ENCODE results near the gene SLC43A3. TPM values are rescaled to one million over a fixed set of nuclear protein-coding genes. Genes with fewer than 3 reads are reported as not detected.

SLC43A3 gene
- total RNA-seq, 2 donors from 2014 or later = 23.1 to 30.0 TPM

- no peak for ATAC-seq
- peak overlapping the region; percentile 36 to 77 (median 54) for H3K27ac ChIP-seq
- no peak overlapping the region for H3K4me3 ChIP-seq
- H3K9me3 ChIP-seq = no peaks in the 10 kb centered on the region
- no peaks in the 10 kb centered on the region for H3K36me3 ChIP-seq (replicated peaks in 1 of 2; ENCODE audit: insufficient read depth in 1 of 2, low read depth in 2 of 2)
- no peaks in the 10 kb centered on the region for H3K27me3 ChIP-seq
- intact Hi-C loops (cut with DNase I) = loop anchor here (10.0 kb wide), 1 partner anchor 287 kb away; the partner anchor contains the start of gene YPEL4
- peaks cover 38% of the 10 kb centered on the region for H3K4me1 ChIP-seq
- WGBS, 2 donors = 81 to 84% methylated on average over 3 of the region's 3 CpGs
- DNase-seq = no peak
- TF ChIP-seq POLR2A (IDR thresholded peaks at IDR 0.05) (no peak), CTCF (IDR thresholded peaks at IDR 0.05) (no peak)
These were observed 69.6 kb downstream of the SLC43A3 start for GRCh38 chr11:57357310-57357709.

Small RNAs within 50 kb of the gene (small RNA-seq; reads per million reads assigned to genes)
- not detected for gene RNA5SP341

Other genes starting within 250 kb of the SLC43A3 start
- not detected for gene LRRC55, start 245.2 kb downstream of the SLC43A3 start, total RNA-seq
- 1 to 10 TPM in 1 of 2 donors, under 1 TPM in 1; 0.66 to 1.3 TPM for gene APLNR, start 189.9 kb downstream of the SLC43A3 start, total RNA-seq
- gene TNKS1BP1, start 102.2 kb downstream of the SLC43A3 start, total RNA-seq = 100 to 1,000 TPM in 1 of 2 donors, 10 to 100 TPM in 1; 83.5 to 115 TPM
- 10 to 100 TPM; 44.2 to 51.9 TPM for gene SSRP1, start 91.2 kb downstream of the SLC43A3 start, total RNA-seq
- gene P2RX3, start 88.8 kb downstream of the SLC43A3 start, total RNA-seq = not detected
- gene PRG3, start 46.0 kb downstream of the SLC43A3 start, total RNA-seq = not detected
- gene PRG2, start 36.5 kb downstream of the SLC43A3 start, total RNA-seq = not detected
- gene RTN4RL2, start 33.4 kb upstream of the SLC43A3 start, total RNA-seq = 1 to 10 TPM in 1 of 2 donors, under 1 TPM in 1; 0.99 to 3.4 TPM
- gene SLC43A1, start 88.6 kb upstream of the SLC43A3 start, total RNA-seq = 100 to 1,000 TPM in 1 of 2 donors, 10 to 100 TPM in 1; 87.7 to 128 TPM
- 10 to 100 TPM in 1 of 2 donors, 1 to 10 TPM in 1; 5.6 to 24.4 TPM for gene TIMM10, start 103.6 kb upstream of the SLC43A3 start, total RNA-seq
- gene SMTNL1, start 110.5 kb upstream of the SLC43A3 start, total RNA-seq = not detected
- 10 to 100 TPM in 1 of 2 donors, 1 to 10 TPM in 1; 7.9 to 17.4 TPM for gene UBE2L6, start 140.6 kb upstream of the SLC43A3 start, total RNA-seq
- 100 to 1,000 TPM; 166 to 216 TPM for gene SERPING1, start 170.6 kb upstream of the SLC43A3 start, total RNA-seq
- under 1 TPM in 1 of 2 donors, not detected in 1; 0.26 TPM for gene YPEL4, start 222.8 kb upstream of the SLC43A3 start, total RNA-seq
- 1 to 10 TPM; 3.3 to 7.3 TPM for gene CLP1, start 230.6 kb upstream of the SLC43A3 start, total RNA-seq
- 10 to 100 TPM; 17.6 to 48.5 TPM for gene ZDHHC5, start 241.0 kb upstream of the SLC43A3 start, total RNA-seq

All from body of pancreas (tissue), 4 donors.